ENCODE data around the gene SLC15A3.

SLC15A3 gene

GRCh38 chr11:60954421-60954820 is 2.4 kb upstream of the SLC15A3 start:
- no peak for TF ChIP-seq FOXP2 (optimal IDR thresholded peaks at IDR 0.05; ENCODE audit: borderline replicate concordance, extremely low read depth, extremely low read length, insufficient read depth)
- no peak for TF ChIP-seq REST (IDR thresholded peaks at IDR 0.05; ENCODE audit: insufficient read depth in 1 of 2, low read depth in 2 of 2, low read length in 2 of 2)

DNA sequence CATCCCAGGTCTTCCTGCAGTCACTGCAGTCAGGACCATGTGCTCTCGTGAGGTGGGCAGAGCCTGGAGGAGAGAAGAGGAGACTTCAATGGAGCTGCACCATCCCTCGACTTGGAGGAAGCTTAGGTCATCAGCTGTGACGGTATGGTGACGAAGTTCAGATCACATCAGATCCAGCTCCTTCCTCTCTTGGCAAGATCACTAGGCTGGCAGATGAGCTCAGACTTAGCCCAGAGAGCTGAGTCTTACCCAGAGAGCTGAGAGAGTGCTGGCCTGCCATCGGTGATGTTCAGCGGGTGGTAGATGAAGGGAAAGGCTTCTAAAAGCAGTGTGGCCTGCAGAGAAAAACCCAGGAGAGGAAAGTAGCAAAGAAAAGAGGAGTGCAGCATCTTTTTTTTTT is 1.8 kb upstream of the SLC15A3 start:
- TF ChIP-seq FOXP2 (optimal IDR thresholded peaks at IDR 0.05; ENCODE audit: borderline replicate concordance, extremely low read depth, extremely low read length, insufficient read depth), result no peak
- no peak for TF ChIP-seq POLR2AphosphoS5 (IDR thresholded peaks at IDR 0.05; ENCODE audit: low read depth, low read length)
- TF ChIP-seq REST (IDR thresholded peaks at IDR 0.05; ENCODE audit: insufficient read depth in 1 of 2, low read depth in 2 of 2, low read length in 2 of 2), result no peak
- TF ChIP-seq TAF1 (IDR thresholded peaks at IDR 0.05; ENCODE audit: borderline replicate concordance, insufficient read depth, low read length), result no peak
- TF ChIP-seq SIN3A (IDR thresholded peaks at IDR 0.05; ENCODE audit: borderline replicate concordance, insufficient read depth, low read length), result no peak

DNA sequence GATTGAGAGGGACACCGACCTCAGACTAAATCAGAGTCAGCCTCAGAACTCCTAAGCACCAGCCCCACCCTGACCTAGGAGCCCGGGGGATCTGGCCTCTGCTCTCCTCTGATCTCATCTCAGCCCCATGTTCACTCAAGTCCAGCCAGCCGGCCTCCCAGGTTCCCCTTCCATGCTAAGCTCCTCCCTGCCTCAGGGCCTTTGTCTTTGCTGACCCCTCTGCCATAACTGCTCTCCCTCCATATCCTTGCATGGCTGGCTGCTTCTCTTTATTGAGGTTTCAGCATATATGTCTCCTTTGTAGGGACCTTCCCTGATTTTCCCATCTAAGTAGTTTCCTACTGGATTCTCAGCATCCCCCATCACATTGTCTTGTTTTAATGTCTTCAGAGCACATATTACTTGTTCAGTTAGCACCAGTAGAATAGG is 780 bp upstream of the SLC15A3 start:
- TF ChIP-seq SIN3A (IDR thresholded peaks at IDR 0.05; ENCODE audit: borderline replicate concordance, insufficient read depth, low read length) (no peak), POLR2AphosphoS5 (IDR thresholded peaks at IDR 0.05; ENCODE audit: low read depth, low read length) (no peak), FOXP2 (optimal IDR thresholded peaks at IDR 0.05; ENCODE audit: borderline replicate concordance, extremely low read depth, extremely low read length, insufficient read depth) (no peak)

DNA sequence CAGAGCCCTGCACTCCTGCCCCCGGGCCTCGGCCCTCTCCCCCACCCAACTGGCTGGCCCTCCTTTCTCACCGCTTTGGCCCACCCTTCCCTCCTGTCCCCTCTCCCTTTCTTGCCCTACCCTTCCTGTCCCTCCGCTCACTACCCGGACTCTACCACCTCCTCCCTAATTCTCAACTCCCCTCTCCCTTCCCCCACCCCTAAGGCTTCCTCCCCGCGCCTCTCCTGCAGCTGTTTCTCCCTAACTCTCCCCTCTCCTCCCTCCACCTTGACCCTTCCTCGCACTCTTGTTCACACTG is 421 bp downstream of the SLC15A3 start:
- TF ChIP-seq FOXP2 (optimal IDR thresholded peaks at IDR 0.05; ENCODE audit: borderline replicate concordance, extremely low read depth, extremely low read length, insufficient read depth) (no peak), REST (IDR thresholded peaks at IDR 0.05; ENCODE audit: insufficient read depth in 1 of 2, low read depth in 2 of 2, low read length in 2 of 2) (no peak), TAF1 (IDR thresholded peaks at IDR 0.05; ENCODE audit: borderline replicate concordance, insufficient read depth, low read length) (no peak), SIN3A (IDR thresholded peaks at IDR 0.05; ENCODE audit: borderline replicate concordance, insufficient read depth, low read length) (no peak), POLR2AphosphoS5 (IDR thresholded peaks at IDR 0.05; ENCODE audit: low read depth, low read length) (no peak)

GRCh38 chr11:60950933-60951605 is 907 bp downstream of the SLC15A3 start:
- no peak for TF ChIP-seq REST (IDR thresholded peaks at IDR 0.05; ENCODE audit: insufficient read depth in 1 of 2, low read depth in 2 of 2, low read length in 2 of 2)
- TF ChIP-seq FOXP2 (optimal IDR thresholded peaks at IDR 0.05; ENCODE audit: borderline replicate concordance, extremely low read depth, extremely low read length, insufficient read depth), result no peak
- no peak for TF ChIP-seq SIN3A (IDR thresholded peaks at IDR 0.05; ENCODE audit: borderline replicate concordance, insufficient read depth, low read length)

Measured in PFSK-1 (cell line).